Suppressor macrophage treated with lipopolysaccharide for 1 hour (primary cell): ENCODE data around the gene ORC5.

Experiments
- DNase-seq, 3 donors: peaks; one replicate each; pipeline ENCODE4 v3.0.0-alpha.2; 2020 to 2022

The ORC5 gene

GRCh38 chr7:104124893-104125477 is 82.8 kb downstream of the ORC5 start:
- DNase-seq = no peak

- no peak for DNase-seq
These were observed 83.3 kb downstream of the ORC5 start for GRCh38 chr7:104124469-104124868.

- no peak for DNase-seq
These were observed 84.0 kb downstream of the ORC5 start for GRCh38 chr7:104123786-104124185.

GRCh38 chr7:104113788-104114187 is 94.0 kb downstream of the ORC5 start:
- no peak for DNase-seq

GRCh38 chr7:104112623-104113022 is 95.2 kb downstream of the ORC5 start:
- DNase-seq = no peak

- DNase-seq = no peak
These were observed 96.5 kb downstream of the ORC5 start for GRCh38 chr7:104111271-104111670.

GRCh38 chr7:104106108-104106905 is 101.5 kb downstream of the ORC5 start:
- no peak for DNase-seq

GRCh38 chr7:104098890-104099289 is 108.9 kb downstream of the ORC5 start:
- no peak for DNase-seq

- no peak for DNase-seq
These were observed 111.1 kb downstream of the ORC5 start for GRCh38 chr7:104096683-104097082.

- DNase-seq = no peak
These were observed 114.7 kb downstream of the ORC5 start for GRCh38 chr7:104093127-104093526.

GRCh38 chr7:104091242-104091641 is 116.6 kb downstream of the ORC5 start:
- DNase-seq = no peak

GRCh38 chr7:104089612-104090011 is 118.2 kb downstream of the ORC5 start:
- no peak for DNase-seq

GRCh38 chr7:104089061-104089460 is 118.8 kb downstream of the ORC5 start:
- DNase-seq = no peak
